Panc1 (cell line): Measurements from ENCODE around the gene PTMS.

Source experiments
- POLR2AphosphoS5 ChIP-seq: IDR thresholded peaks from 2 replicates; pipeline ENCODE4 v1.6.1; 2012; ENCODE audit warnings: mild to moderate bottlenecking, low read depth, low read length, moderate library complexity
- SIN3A ChIP-seq: IDR thresholded peaks from 2 replicates; pipeline ENCODE4 v1.6.1; 2012; ENCODE audit warnings: low read depth, mild to moderate bottlenecking, low read length, moderate library complexity, borderline replicate concordance; ENCODE audit not compliant: insufficient read depth
- TF ChIP-seq, protein P1 (sequence below): fragments of 450-650 bp; IDR thresholded peaks from 2 replicates; pipeline ENCODE4 v1.5.1; 2017; ENCODE audit warnings: mild to moderate bottlenecking
- TF ChIP-seq, protein P2 (sequence below), 2 experiments: IDR thresholded peaks; 2 replicates each; pipeline ENCODE4 v1.6.1; 2011 to 2012; ENCODE audit warnings: low read depth in 2 of 2, control low read depth in 1 of 2, low read length in 1 of 2, mild to moderate bottlenecking in 1 of 2, moderate library complexity in 1 of 2; ENCODE audit not compliant: insufficient read depth in 1 of 2

DNA sequence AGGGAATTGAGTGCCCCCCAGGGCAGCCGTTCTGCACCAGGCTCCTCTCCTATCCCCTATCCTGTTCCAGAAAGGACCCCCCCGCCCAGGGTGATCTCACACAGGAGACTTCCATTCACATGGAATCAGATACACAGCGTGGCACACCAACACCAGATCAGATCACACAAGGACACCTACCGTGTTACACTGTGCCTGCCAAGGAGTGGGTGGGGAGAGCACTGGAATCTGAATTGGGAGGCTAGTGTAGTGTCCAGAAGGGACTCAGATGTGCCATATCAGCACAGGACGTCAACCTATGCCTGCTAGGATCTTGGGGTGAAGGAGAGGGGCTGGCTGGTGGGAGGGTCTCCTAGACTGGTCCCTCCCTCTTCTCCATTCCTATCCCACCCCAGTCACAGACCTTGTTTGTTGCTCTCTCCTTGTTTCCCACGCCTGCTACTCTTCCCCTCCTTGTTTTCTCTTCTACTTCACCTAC, 2.3 kb downstream of the PTMS start:
- TF ChIP-seq, protein P1, sequence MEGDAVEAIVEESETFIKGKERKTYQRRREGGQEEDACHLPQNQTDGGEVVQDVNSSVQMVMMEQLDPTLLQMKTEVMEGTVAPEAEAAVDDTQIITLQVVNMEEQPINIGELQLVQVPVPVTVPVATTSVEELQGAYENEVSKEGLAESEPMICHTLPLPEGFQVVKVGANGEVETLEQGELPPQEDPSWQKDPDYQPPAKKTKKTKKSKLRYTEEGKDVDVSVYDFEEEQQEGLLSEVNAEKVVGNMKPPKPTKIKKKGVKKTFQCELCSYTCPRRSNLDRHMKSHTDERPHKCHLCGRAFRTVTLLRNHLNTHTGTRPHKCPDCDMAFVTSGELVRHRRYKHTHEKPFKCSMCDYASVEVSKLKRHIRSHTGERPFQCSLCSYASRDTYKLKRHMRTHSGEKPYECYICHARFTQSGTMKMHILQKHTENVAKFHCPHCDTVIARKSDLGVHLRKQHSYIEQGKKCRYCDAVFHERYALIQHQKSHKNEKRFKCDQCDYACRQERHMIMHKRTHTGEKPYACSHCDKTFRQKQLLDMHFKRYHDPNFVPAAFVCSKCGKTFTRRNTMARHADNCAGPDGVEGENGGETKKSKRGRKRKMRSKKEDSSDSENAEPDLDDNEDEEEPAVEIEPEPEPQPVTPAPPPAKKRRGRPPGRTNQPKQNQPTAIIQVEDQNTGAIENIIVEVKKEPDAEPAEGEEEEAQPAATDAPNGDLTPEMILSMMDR, result no peak
- TF ChIP-seq, protein P2, sequence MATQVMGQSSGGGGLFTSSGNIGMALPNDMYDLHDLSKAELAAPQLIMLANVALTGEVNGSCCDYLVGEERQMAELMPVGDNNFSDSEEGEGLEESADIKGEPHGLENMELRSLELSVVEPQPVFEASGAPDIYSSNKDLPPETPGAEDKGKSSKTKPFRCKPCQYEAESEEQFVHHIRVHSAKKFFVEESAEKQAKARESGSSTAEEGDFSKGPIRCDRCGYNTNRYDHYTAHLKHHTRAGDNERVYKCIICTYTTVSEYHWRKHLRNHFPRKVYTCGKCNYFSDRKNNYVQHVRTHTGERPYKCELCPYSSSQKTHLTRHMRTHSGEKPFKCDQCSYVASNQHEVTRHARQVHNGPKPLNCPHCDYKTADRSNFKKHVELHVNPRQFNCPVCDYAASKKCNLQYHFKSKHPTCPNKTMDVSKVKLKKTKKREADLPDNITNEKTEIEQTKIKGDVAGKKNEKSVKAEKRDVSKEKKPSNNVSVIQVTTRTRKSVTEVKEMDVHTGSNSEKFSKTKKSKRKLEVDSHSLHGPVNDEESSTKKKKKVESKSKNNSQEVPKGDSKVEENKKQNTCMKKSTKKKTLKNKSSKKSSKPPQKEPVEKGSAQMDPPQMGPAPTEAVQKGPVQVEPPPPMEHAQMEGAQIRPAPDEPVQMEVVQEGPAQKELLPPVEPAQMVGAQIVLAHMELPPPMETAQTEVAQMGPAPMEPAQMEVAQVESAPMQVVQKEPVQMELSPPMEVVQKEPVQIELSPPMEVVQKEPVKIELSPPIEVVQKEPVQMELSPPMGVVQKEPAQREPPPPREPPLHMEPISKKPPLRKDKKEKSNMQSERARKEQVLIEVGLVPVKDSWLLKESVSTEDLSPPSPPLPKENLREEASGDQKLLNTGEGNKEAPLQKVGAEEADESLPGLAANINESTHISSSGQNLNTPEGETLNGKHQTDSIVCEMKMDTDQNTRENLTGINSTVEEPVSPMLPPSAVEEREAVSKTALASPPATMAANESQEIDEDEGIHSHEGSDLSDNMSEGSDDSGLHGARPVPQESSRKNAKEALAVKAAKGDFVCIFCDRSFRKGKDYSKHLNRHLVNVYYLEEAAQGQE (IDR thresholded peaks at IDR 0.05; ENCODE audit: insufficient read depth in 1 of 2, low read depth in 2 of 2, low read length in 1 of 2), result no peak
- TF ChIP-seq SIN3A, result no peak
- TF ChIP-seq POLR2AphosphoS5, result no peak
